ENCODE measurements around the gene MSMB.
"Not testable (repeated sequence)": the region's sequence is repeated elsewhere in the genome, so short reads cannot be mapped to it uniquely, and the experiment has no call there.

Gene MSMB

GRCh38 chr10:46004963-46005362, 41.1 kb downstream of the MSMB start:
- DNase-seq, result no peak

GRCh38 chr10:46002916-46003693, 43.0 kb downstream of the MSMB start:
- no peak for DNase-seq

GRCh38 chr10:46002189-46002687, 43.8 kb downstream of the MSMB start:
- not testable (repeated sequence) for DNase-seq

- no peak for DNase-seq
These were observed 44.8 kb downstream of the MSMB start for GRCh38 chr10:46001187-46001756.

GRCh38 chr10:46000538-46000937, 45.5 kb downstream of the MSMB start:
- DNase-seq, result no peak

- not testable (repeated sequence) for DNase-seq
These were observed 46.1 kb downstream of the MSMB start for GRCh38 chr10:45999955-46000354.

- DNase-seq, result no peak
These were observed 47.9 kb downstream of the MSMB start for GRCh38 chr10:45997994-45998763.

GRCh38 chr10:45997557-45997956, 48.5 kb downstream of the MSMB start:
- no peak for DNase-seq

- DNase-seq, result not testable (repeated sequence)
These were observed 60.5 kb downstream of the MSMB start for GRCh38 chr10:45985590-45985989.

- DNase-seq, result not testable (repeated sequence)
These were observed 61.6 kb downstream of the MSMB start for GRCh38 chr10:45984473-45984872.

GRCh38 chr10:45983538-45984186, 62.4 kb downstream of the MSMB start:
- DNase-seq, result not testable (repeated sequence)

Data from NCI-H774 (cell line).